Rectal smooth muscle tissue (tissue), 1 donor: ENCODE data around the gene GPC5.
"Not testable (repeated sequence)": the region's sequence is repeated elsewhere in the genome, so short reads cannot be mapped to it uniquely, and the experiment has no call there.

Experiments used
- H3K27ac ChIP-seq: one replicate; pipeline ENCODE4 v1.7.0; 2013; ENCODE audit warnings: low read depth, low read length, inconsistent platforms
- H3K27me3 ChIP-seq: one replicate; pipeline ENCODE4 v1.7.0; 2013; ENCODE audit warnings: low read length; ENCODE audit not compliant: control insufficient read depth, insufficient read depth
- H3K36me3 ChIP-seq: one replicate; pipeline ENCODE4 v1.7.0; 2013; ENCODE audit warnings: low read length; ENCODE audit not compliant: control insufficient read depth, insufficient read depth
- H3K4me1 ChIP-seq: one replicate; pipeline ENCODE4 v1.7.0; 2013; ENCODE audit warnings: low read length; ENCODE audit not compliant: control insufficient read depth, insufficient read depth
- H3K4me3 ChIP-seq: one replicate; pipeline ENCODE4 v1.7.0; 2013; ENCODE audit warnings: low read length
- H3K9ac ChIP-seq: one replicate; pipeline ENCODE4 v1.7.0; 2013; ENCODE audit warnings: low read length

The GPC5 gene

GRCh38 chr13:91798338-91798737, 399.9 kb downstream of the GPC5 start:
- H3K4me1 ChIP-seq, H3K36me3 ChIP-seq, H3K4me3 ChIP-seq, H3K27ac ChIP-seq, H3K27me3 ChIP-seq, H3K9ac ChIP-seq: not testable (repeated sequence)

GRCh38 chr13:91801772-91802171, 403.4 kb downstream of the GPC5 start:
- not testable (repeated sequence) for H3K4me3 ChIP-seq, H3K27ac ChIP-seq, H3K27me3 ChIP-seq, H3K4me1 ChIP-seq, H3K36me3 ChIP-seq, H3K9ac ChIP-seq

GRCh38 chr13:91802957-91803356, 404.5 kb downstream of the GPC5 start:
- Histone ChIP-seq H3K36me3 (no peaks in the 10 kb centered on the region), H3K27ac (no peak overlapping the region), H3K4me1 (peaks cover 10% of the 10 kb centered on the region), H3K4me3 (no peak overlapping the region), H3K27me3 (no peaks in the 10 kb centered on the region), H3K9ac (no peak overlapping the region)

GRCh38 chr13:91804724-91805123, 406.3 kb downstream of the GPC5 start:
- H3K27ac ChIP-seq = peak overlapping the region; percentile 14
- no peaks in the 10 kb centered on the region for H3K27me3 ChIP-seq
- no peak overlapping the region for H3K4me3 ChIP-seq
- peaks cover 10% of the 10 kb centered on the region for H3K4me1 ChIP-seq
- no peaks in the 10 kb centered on the region for H3K36me3 ChIP-seq
- no peak overlapping the region for H3K9ac ChIP-seq

- Histone ChIP-seq H3K4me1 (peaks cover 10% of the 10 kb centered on the region), H3K27me3 (no peaks in the 10 kb centered on the region), H3K36me3 (no peaks in the 10 kb centered on the region), H3K27ac (no peak overlapping the region), H3K4me3 (no peak overlapping the region), H3K9ac (no peak overlapping the region)
Measured at GRCh38 chr13:91805605-91806004, 407.2 kb downstream of the GPC5 start.

- Histone ChIP-seq H3K4me1 (peaks cover 7% of the 10 kb centered on the region), H3K9ac (no peak overlapping the region), H3K27ac (no peak overlapping the region), H3K36me3 (no peaks in the 10 kb centered on the region), H3K4me3 (no peak overlapping the region), H3K27me3 (no peaks in the 10 kb centered on the region)
Measured at GRCh38 chr13:91809161-91809560, 410.7 kb downstream of the GPC5 start.

- H3K27me3 ChIP-seq = no peaks in the 10 kb centered on the region
- no peak overlapping the region for H3K9ac ChIP-seq
- H3K4me1 ChIP-seq = no peaks in the 10 kb centered on the region
- H3K27ac ChIP-seq = no peak overlapping the region
- no peak overlapping the region for H3K4me3 ChIP-seq
- no peaks in the 10 kb centered on the region for H3K36me3 ChIP-seq
Measured at GRCh38 chr13:91813253-91813652, 414.8 kb downstream of the GPC5 start.

- H3K4me3 ChIP-seq = no peak overlapping the region
- H3K36me3 ChIP-seq = no peaks in the 10 kb centered on the region
- H3K27me3 ChIP-seq = no peaks in the 10 kb centered on the region
- no peak overlapping the region for H3K9ac ChIP-seq
- H3K27ac ChIP-seq = no peak overlapping the region
- H3K4me1 ChIP-seq = no peaks in the 10 kb centered on the region
Measured at GRCh38 chr13:91816263-91816807, 417.9 kb downstream of the GPC5 start.

- H3K27me3 ChIP-seq = no peaks in the 10 kb centered on the region
- no peak overlapping the region for H3K27ac ChIP-seq
- H3K4me1 ChIP-seq = no peaks in the 10 kb centered on the region
- no peak overlapping the region for H3K9ac ChIP-seq
- H3K36me3 ChIP-seq = no peaks in the 10 kb centered on the region
- no peak overlapping the region for H3K4me3 ChIP-seq
Measured at GRCh38 chr13:91817250-91817649, 418.8 kb downstream of the GPC5 start.

- Histone ChIP-seq H3K4me1 (no peaks in the 10 kb centered on the region), H3K9ac (no peak overlapping the region), H3K4me3 (no peak overlapping the region), H3K36me3 (no peaks in the 10 kb centered on the region), H3K27ac (no peak overlapping the region), H3K27me3 (no peaks in the 10 kb centered on the region)
Measured at GRCh38 chr13:91824416-91824815, 426.0 kb downstream of the GPC5 start.

GRCh38 chr13:91825516-91825915, 427.1 kb downstream of the GPC5 start:
- Histone ChIP-seq H3K36me3 (no peaks in the 10 kb centered on the region), H3K4me3 (no peak overlapping the region), H3K27me3 (no peaks in the 10 kb centered on the region), H3K27ac (no peak overlapping the region), H3K4me1 (no peaks in the 10 kb centered on the region), H3K9ac (no peak overlapping the region)

GRCh38 chr13:91836553-91836952, 438.1 kb downstream of the GPC5 start:
- Histone ChIP-seq H3K27ac (no peak overlapping the region), H3K4me1 (no peaks in the 10 kb centered on the region), H3K27me3 (no peaks in the 10 kb centered on the region), H3K36me3 (no peaks in the 10 kb centered on the region), H3K9ac (no peak overlapping the region), H3K4me3 (no peak overlapping the region)

- H3K4me1 ChIP-seq = no peaks in the 10 kb centered on the region
- H3K36me3 ChIP-seq = no peaks in the 10 kb centered on the region
- H3K27ac ChIP-seq = no peak overlapping the region
Measured at GRCh38 chr13:91845612-91846011, 447.2 kb downstream of the GPC5 start.

More at GRCh38 chr13:91845612-91846011, 447.2 kb downstream of the GPC5 start:
- no peaks in the 10 kb centered on the region for H3K27me3 ChIP-seq
- H3K4me3 ChIP-seq = no peak overlapping the region
- no peak overlapping the region for H3K9ac ChIP-seq
